HAP-1 (cell line): ENCODE data around the gene DHX40.
"Not testable (repeated sequence)": the region's sequence is repeated elsewhere in the genome, so short reads cannot be mapped to it uniquely, and the experiment has no call there.

ENCODE experiments used
- DNase-seq, 2 experiments: peaks; one replicate each; pipeline ENCODE4 v3.0.0-alpha.2; 2016 to 2020; ENCODE audit warnings: low spot score in 2 of 2
- H3K27me3 ChIP-seq: fragments of 250-450 bp; sonication (Bioruptor Pico); 2 replicates; pipeline ENCODE4 v1.5.1; 2020; ENCODE audit warnings: low read depth, mild to moderate bottlenecking, moderate library complexity
- H3K36me3 ChIP-seq: fragments of 250-450 bp; sonication (Bioruptor Pico); replicated peaks from 2 replicates; pipeline ENCODE4 v1.5.1; 2020; ENCODE audit warnings: mild to moderate bottlenecking
- H3K4me1 ChIP-seq: fragments of 250-450 bp; sonication (Bioruptor Pico); 2 replicates; pipeline ENCODE4 v1.5.1; 2020; ENCODE audit warnings: mild to moderate bottlenecking
- H3K4me3 ChIP-seq: fragments of 250-450 bp; sonication (Bioruptor Pico); 2 replicates; pipeline ENCODE4 v1.5.1; 2020; ENCODE audit warnings: mild to moderate bottlenecking, moderate library complexity
- H3K9me3 ChIP-seq: fragments of 250-450 bp; sonication (Bioruptor Pico); 2 replicates; pipeline ENCODE4 v1.5.1; 2020; ENCODE audit warnings: mild to moderate bottlenecking, moderate library complexity
- in situ Hi-C: fragments of 300-500 bp; cut with MboI; formaldehyde crosslinking; loops from 3 replicates; pipeline ENCODE4 v1.14.3; 2020; ENCODE audit warnings: low sequenced_read_pairs, inconsistent platforms, mixed read lengths

Gene DHX40

GRCh38 chr17:59643159-59644140 lies 78.0 kb downstream of the DHX40 start:
- H3K4me1 ChIP-seq = no peaks in the 10 kb centered on the region; the same call in 1 of the 2 replicates
- DNase-seq = no peak
- no peaks in the 10 kb centered on the region for H3K9me3 ChIP-seq
- H3K36me3 ChIP-seq = peaks cover 49% of the 10 kb centered on the region
- no peak overlapping the region for H3K4me3 ChIP-seq
- in situ Hi-C loops = no loop called here
- H3K27me3 ChIP-seq = no peaks in the 10 kb centered on the region

- no peak for DNase-seq
- Histone ChIP-seq H3K4me3 (no peak overlapping the region), H3K36me3 (peaks cover 82% of the 10 kb centered on the region), H3K27me3 (no peaks in the 10 kb centered on the region), H3K4me1 (no peaks in the 10 kb centered on the region; the same call in 1 of the 2 replicates), H3K9me3 (no peaks in the 10 kb centered on the region)
- in situ Hi-C loops = no loop called here
Measured at GRCh38 chr17:59647288-59647687, 81.9 kb downstream of the DHX40 start.

- Histone ChIP-seq H3K9me3 (no peaks in the 10 kb centered on the region), H3K4me1 (no peaks in the 10 kb centered on the region), H3K27me3 (no peaks in the 10 kb centered on the region), H3K4me3 (no peak overlapping the region), H3K36me3 (peaks cover 88% of the 10 kb centered on the region)
- in situ Hi-C loops = no loop called here
- no peak for DNase-seq
Measured at GRCh38 chr17:59649886-59650285, 84.5 kb downstream of the DHX40 start.

GRCh38 chr17:59650642-59651041 lies 85.2 kb downstream of the DHX40 start:
- in situ Hi-C loops = no loop called here
- Histone ChIP-seq H3K27me3 (no peaks in the 10 kb centered on the region), H3K4me3 (no peak overlapping the region), H3K4me1 (no peaks in the 10 kb centered on the region), H3K36me3 (peaks cover 88% of the 10 kb centered on the region), H3K9me3 (no peaks in the 10 kb centered on the region)
- DNase-seq = no peak

GRCh38 chr17:59651346-59651745 lies 85.9 kb downstream of the DHX40 start:
- DNase-seq = no peak
- peaks cover 91% of the 10 kb centered on the region for H3K36me3 ChIP-seq
- no peaks in the 10 kb centered on the region for H3K9me3 ChIP-seq
- no peak overlapping the region for H3K4me3 ChIP-seq
- in situ Hi-C loops = no loop called here
- no peaks in the 10 kb centered on the region for H3K4me1 ChIP-seq
- H3K27me3 ChIP-seq = no peaks in the 10 kb centered on the region

- Histone ChIP-seq H3K4me3 (no peak overlapping the region), H3K4me1 (no peaks in the 10 kb centered on the region), H3K36me3 (peaks cover 90% of the 10 kb centered on the region), H3K27me3 (no peaks in the 10 kb centered on the region), H3K9me3 (no peaks in the 10 kb centered on the region)
- in situ Hi-C loops = no loop called here
- no peak for DNase-seq
Measured at GRCh38 chr17:59652119-59652518, 86.7 kb downstream of the DHX40 start.

- H3K4me1 ChIP-seq, H3K9me3 ChIP-seq, DNase-seq, H3K27me3 ChIP-seq, H3K4me3 ChIP-seq, in situ Hi-C loops: not testable (repeated sequence)
- peaks cover 83% of the 10 kb centered on the region for H3K36me3 ChIP-seq
Measured at GRCh38 chr17:59656624-59657023, 91.2 kb downstream of the DHX40 start.
